Measurements from ENCODE around the gene EPHB2. TPM values are rescaled to one million over a fixed set of nuclear protein-coding genes. Genes with fewer than 3 reads are reported as not detected.
A peak's percentile ranks its signal among the peaks of the same experiment; 100 is the strongest.

EPHB2 gene
- total RNA-seq, 1 donor from 2014 or later: 3.9 TPM

DNA sequence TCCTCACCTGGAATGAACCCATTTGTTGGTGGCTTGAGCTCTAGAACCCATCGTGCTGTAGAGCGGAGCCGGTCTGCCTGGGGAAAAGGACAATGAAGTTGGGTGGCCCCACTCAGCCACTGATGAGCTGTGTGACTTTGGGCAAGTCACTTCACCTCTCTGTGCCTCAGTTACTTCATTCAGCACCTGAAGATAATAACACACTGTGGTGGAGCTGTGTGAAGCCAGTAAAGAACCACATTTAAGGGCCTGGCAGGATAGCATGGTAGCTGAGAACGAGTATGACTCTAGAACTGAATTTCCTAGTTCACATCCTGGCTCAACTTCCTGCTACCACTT is 37.1 kb downstream of the EPHB2 start:
- Histone ChIP-seq H3K27ac (no peak overlapping the region), H3K27me3 (no peaks in the 10 kb centered on the region), H3K4me3 (no peak overlapping the region), H3K9me3 (no peaks in the 10 kb centered on the region), H3K36me3 (no peaks in the 10 kb centered on the region), H3K4me1 (peaks cover 18% of the 10 kb centered on the region)
- TF ChIP-seq, protein P1, sequence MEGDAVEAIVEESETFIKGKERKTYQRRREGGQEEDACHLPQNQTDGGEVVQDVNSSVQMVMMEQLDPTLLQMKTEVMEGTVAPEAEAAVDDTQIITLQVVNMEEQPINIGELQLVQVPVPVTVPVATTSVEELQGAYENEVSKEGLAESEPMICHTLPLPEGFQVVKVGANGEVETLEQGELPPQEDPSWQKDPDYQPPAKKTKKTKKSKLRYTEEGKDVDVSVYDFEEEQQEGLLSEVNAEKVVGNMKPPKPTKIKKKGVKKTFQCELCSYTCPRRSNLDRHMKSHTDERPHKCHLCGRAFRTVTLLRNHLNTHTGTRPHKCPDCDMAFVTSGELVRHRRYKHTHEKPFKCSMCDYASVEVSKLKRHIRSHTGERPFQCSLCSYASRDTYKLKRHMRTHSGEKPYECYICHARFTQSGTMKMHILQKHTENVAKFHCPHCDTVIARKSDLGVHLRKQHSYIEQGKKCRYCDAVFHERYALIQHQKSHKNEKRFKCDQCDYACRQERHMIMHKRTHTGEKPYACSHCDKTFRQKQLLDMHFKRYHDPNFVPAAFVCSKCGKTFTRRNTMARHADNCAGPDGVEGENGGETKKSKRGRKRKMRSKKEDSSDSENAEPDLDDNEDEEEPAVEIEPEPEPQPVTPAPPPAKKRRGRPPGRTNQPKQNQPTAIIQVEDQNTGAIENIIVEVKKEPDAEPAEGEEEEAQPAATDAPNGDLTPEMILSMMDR (IDR thresholded peaks at IDR 0.05): no peak
- TF ChIP-seq POLR2A (IDR thresholded peaks at IDR 0.05): no peak
- no peak for TF ChIP-seq POLR2AphosphoS5 (IDR thresholded peaks at IDR 0.05; ENCODE audit: insufficient read depth in 1 of 2, low read depth in 1 of 2)
- no peak for DNase-seq (ENCODE audit: extremely low spot score in 2 of 2)
- intact Hi-C loops (cut with DNase I): no loop called here

DNA sequence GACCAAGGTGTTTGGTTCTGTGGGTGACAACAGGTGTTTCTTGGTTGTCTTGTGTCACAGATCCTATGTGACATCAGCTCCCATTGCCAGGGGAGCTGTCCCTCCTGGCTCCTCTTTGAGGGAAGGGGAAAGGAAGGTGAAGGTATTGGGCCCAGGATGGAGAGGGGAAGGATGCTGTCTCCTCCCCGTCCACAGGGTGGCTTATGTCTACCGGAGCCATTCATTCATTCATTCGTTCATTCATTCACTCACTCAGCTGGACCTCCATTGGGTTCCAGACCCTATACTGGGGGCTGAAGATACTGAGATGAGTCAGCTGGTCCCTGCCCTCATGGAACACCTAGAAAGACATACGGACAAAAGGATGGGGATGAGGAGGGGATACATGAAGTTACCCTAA is 38.9 kb downstream of the EPHB2 start:
- no peak overlapping the region for H3K4me3 ChIP-seq
- H3K9me3 ChIP-seq: no peaks in the 10 kb centered on the region
- no peak overlapping the region for H3K27ac ChIP-seq
- H3K4me1 ChIP-seq: peaks cover 25% of the 10 kb centered on the region
- intact Hi-C loops (cut with DNase I): no loop called here
- no peak for DNase-seq (ENCODE audit: extremely low spot score in 2 of 2)
- no peaks in the 10 kb centered on the region for H3K36me3 ChIP-seq
- no peaks in the 10 kb centered on the region for H3K27me3 ChIP-seq
- TF ChIP-seq, protein P1 (IDR thresholded peaks at IDR 0.05): no peak
- TF ChIP-seq POLR2A (IDR thresholded peaks at IDR 0.05) (no peak), POLR2AphosphoS5 (IDR thresholded peaks at IDR 0.05; ENCODE audit: insufficient read depth in 1 of 2, low read depth in 1 of 2) (no peak)

- TF ChIP-seq POLR2AphosphoS5 (IDR thresholded peaks at IDR 0.05; ENCODE audit: insufficient read depth in 1 of 2, low read depth in 1 of 2) (peak in 1 of 2 donors; percentile 66), POLR2A (IDR thresholded peaks at IDR 0.05) (no peak)
- TF ChIP-seq, protein P1 (IDR thresholded peaks at IDR 0.05): no peak
- intact Hi-C loops (cut with DNase I): no loop called here
- DNase-seq (ENCODE audit: extremely low spot score in 2 of 2): no peak
Measured at GRCh38 chr1:22749919-22750684, 39.5 kb downstream of the EPHB2 start.

GRCh38 chr1:22750685-22751051 is 40.0 kb downstream of the EPHB2 start:
- DNase-seq (ENCODE audit: extremely low spot score in 2 of 2): no peak
- peak in 1 of 2 donors; percentile 40 for TF ChIP-seq POLR2AphosphoS5 (IDR thresholded peaks at IDR 0.05; ENCODE audit: insufficient read depth in 1 of 2, low read depth in 1 of 2)
- TF ChIP-seq POLR2A (IDR thresholded peaks at IDR 0.05): no peak
- TF ChIP-seq, protein P1 (IDR thresholded peaks at IDR 0.05): no peak
- intact Hi-C loops (cut with DNase I): no loop called here
- Histone ChIP-seq H3K27me3 (no peaks in the 10 kb centered on the region), H3K4me1 (peaks cover 25% of the 10 kb centered on the region), H3K27ac (peak overlapping the region; percentile 62), H3K36me3 (no peaks in the 10 kb centered on the region), H3K9me3 (no peaks in the 10 kb centered on the region), H3K4me3 (no peak overlapping the region)

More at GRCh38 chr1:22749919-22750684, 39.5 kb downstream of the EPHB2 start:
- Histone ChIP-seq H3K27ac (peak overlapping the region; percentile 62), H3K9me3 (no peaks in the 10 kb centered on the region), H3K27me3 (no peaks in the 10 kb centered on the region), H3K4me3 (no peak overlapping the region), H3K36me3 (no peaks in the 10 kb centered on the region), H3K4me1 (peaks cover 25% of the 10 kb centered on the region)

DNA sequence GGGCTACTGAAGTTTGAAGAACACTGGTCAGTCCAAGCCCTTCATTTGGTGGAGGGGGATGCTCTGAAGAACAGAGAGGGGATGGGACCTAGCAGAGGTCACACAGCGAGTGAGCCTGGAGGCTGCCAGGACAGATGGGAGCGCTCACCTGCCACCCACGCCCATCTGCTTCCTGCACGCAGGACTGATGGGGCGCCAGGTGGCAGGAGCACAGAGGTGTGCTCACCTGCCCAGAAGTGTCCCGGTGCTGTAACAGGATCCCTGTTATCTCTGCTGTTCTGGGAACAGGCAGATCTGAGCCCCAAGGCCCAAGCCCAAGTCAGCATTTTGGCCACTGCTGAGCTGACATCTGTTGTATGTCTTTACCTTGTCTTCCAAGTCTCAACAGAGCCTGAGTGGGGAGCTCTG is 40.5 kb downstream of the EPHB2 start:
- Histone ChIP-seq H3K4me3 (no peak overlapping the region), H3K9me3 (no peaks in the 10 kb centered on the region), H3K4me1 (peaks cover 25% of the 10 kb centered on the region), H3K27me3 (no peaks in the 10 kb centered on the region), H3K36me3 (no peaks in the 10 kb centered on the region), H3K27ac (peak overlapping the region; percentile 62)
- intact Hi-C loops (cut with DNase I): no loop called here
- DNase-seq (ENCODE audit: extremely low spot score in 2 of 2): no peak
- TF ChIP-seq POLR2AphosphoS5 (IDR thresholded peaks at IDR 0.05; ENCODE audit: insufficient read depth in 1 of 2, low read depth in 1 of 2): no peak
- TF ChIP-seq POLR2A (IDR thresholded peaks at IDR 0.05): no peak
- TF ChIP-seq, protein P1 (IDR thresholded peaks at IDR 0.05): no peak

Measured in vagina (tissue), 2 donors.